ENCODE measurements around the gene BANK1.

The BANK1 gene

DNA sequence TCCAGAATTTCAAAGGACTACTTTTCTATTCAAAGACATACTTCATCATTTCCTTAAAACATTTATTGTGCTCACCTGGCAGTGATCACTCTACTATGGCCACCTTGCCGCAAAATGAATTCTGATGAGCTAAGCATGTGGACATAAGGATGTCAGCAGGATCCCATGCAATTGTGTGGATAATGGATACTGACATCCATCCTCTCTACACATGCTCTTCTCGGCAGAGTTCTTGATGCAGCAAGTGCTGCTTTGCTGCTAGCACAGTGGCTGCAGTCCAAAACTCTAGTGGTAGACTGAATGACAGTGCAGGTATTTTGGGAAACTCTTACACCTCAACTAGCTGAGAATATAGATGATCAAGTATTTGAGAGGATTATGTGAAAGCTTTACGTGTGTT, 168.0 kb downstream of the BANK1 start:
- DNase-seq (ENCODE audit: low read depth in 2 of 2) = no peak

DNA sequence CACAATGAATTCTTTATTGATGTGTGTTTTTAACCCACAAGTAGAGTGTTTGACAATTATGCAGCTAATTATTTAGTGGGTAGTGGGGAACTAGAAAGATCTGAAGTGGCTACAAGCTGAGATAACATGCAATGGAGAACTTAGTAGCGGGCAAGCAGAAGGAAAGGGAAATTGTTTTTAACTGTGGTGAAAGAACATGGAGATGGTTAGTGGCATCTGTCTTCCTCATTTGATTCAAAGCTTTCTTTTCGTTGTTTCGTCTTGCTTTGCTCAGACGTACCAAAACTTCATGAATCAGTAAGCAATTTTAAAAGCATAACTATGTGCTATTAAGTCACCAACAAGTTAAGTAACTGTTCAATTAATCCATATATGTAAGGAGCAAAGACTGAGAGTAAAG, 169.9 kb downstream of the BANK1 start:
- no peak for DNase-seq (ENCODE audit: low read depth in 2 of 2)

DNA sequence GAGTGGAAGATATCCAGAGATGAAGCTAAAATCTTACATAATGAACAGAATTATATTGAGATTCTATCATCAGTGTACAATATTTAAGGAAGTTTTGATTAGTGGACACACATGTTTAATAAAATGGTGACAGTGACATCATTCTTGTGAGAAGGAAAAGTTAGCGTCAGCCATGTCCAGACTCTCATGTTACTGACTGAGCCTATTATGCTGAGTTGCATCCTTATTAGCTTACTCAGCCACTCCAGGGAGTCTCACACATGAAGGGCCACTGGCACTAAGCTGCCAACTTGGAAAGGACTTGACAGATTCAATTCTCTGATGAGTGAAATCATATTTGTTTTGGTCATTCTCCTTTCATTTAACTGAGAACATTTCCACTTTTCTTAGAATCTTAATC, 170.6 kb downstream of the BANK1 start:
- DNase-seq (ENCODE audit: low read depth in 2 of 2) = no peak

DNA sequence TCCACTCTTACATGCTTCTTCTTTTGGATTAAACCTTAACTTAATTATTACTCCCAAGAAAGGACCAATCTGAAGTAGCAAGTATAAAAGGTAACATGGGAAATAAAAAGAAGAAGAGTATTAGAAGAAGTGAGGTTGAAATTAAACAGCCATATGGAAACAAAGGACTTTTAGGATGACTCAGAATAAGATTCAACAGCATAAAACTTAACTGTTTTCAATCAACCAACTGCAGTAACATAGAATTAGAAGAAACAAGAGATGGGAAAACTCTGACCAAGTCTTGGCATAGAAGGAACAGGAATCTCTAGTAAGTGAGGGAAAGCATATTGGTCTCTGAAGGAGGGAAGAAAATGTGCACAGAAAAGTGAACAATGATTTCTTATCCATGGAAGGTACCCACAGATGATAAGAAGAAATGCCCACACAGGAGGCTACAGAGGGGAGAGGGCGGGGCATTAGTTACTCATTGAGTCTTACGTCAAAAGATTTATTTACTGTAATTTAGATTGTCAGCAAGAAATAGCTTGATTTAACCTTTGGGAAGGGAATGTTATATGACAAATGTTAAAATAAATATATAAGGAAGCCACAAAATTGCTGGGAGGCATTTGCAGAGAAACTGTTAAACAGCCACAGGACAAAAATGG, 177.3 kb downstream of the BANK1 start:
- no peak for DNase-seq (ENCODE audit: low read depth in 2 of 2)

DNA sequence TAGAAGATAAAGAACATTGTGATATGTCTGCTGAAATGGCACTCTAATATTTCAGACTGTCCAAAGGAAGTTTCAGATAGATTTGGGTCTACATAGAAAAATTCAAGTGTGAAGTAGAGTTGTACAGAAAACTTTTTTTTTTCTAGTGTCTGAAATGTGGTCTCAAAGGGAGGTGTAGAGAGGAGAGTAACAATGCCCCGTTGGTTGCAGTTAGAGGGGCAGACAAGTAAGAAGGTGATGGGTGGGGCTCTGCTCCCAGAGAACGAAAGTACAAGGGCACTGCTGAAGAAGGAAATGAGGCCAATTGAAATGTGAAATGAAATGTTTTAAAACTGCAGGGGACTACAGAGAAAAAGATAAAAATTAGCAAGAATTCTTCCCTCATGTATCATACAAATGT, 177.8 kb downstream of the BANK1 start:
- no peak for DNase-seq (ENCODE audit: low read depth in 2 of 2)

DNA sequence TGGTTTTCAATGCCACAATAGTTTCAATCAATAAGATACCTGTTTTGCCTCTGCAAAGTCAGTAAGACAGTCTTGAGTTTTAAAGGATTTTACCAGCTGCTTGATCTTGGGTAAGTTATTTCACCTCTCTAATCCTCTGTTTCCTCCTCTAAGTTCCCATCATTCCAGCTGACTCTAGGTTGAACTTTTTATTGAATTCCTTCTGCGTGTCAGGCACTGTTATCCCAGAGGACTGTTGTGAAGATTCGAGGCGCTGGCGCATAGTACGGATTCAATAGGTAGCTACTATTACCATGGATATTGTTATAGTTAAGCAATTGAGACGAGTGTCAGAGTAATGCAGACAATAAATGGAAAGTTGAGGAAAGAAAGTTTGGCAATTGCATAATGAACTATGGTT, 179.4 kb downstream of the BANK1 start:
- DNase-seq (ENCODE audit: low read depth in 2 of 2) = no peak

DNA sequence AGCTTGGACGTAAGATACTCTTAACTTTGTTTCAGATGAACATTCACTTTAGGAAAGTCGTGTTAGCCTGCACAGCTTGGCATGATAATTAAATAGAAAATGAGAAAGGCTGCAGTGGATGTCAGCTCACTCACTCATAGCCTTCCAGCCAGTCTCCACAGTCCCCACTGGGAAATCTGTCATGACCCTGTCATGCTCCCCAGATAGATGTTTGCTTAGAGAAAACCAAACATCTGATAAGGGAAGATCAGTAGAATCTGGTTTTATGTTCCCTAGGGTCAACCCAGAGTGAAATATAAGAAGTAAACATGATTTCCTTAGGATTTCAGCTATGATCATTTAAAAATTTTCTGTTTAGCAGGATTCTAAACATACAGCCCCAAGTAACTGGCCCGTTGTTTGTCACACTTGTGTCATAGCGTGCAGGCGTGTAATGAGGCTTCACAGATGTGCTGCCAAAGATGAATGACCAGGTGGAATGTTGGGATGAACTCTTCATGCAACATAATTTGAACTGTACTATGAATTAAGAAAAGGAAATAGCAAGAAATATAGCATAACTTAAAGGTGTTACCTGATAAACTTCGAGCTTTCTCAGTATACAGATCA, 180.1 kb downstream of the BANK1 start:
- DNase-seq (ENCODE audit: low read depth in 2 of 2) = no peak

DNA sequence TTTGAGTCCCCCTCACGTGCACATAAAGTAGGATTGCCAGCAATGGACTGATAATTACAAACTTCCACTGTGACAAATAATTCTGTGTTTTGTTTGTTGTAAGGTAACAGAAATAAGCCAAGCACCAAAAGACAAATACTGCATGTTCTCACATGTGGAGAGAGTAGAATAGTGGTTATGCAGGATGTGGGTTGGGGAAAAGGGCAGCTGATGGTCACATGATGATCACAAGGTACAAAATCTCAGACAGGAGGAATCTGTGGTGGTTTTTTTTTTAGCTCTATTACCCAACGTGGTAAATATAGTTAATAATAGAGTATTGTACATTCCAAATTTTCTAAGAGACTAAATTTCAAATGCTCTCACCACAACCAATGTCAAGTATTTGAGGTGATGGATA, 182.3 kb downstream of the BANK1 start:
- no peak for DNase-seq (ENCODE audit: low read depth in 2 of 2)

DNA sequence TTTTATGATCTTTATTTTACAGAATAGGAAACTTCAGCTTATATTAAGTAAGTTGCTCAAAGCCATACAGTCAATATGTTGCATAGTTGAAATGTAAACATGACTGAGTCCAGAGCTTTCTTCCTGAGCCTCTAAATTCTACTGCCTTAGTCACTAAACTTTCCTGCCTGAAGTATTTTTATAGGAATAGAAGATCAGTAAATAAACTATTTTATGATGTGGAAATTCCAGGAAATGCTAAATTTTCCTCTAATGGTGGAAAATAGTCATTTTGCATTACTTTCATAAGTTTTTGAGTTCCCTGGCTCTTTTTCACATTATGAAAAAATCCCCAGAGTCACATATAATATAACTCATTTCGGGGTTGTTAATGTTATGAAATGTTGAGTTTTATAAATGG, 182.8 kb downstream of the BANK1 start:
- DNase-seq (ENCODE audit: low read depth in 2 of 2) = no peak

DNA sequence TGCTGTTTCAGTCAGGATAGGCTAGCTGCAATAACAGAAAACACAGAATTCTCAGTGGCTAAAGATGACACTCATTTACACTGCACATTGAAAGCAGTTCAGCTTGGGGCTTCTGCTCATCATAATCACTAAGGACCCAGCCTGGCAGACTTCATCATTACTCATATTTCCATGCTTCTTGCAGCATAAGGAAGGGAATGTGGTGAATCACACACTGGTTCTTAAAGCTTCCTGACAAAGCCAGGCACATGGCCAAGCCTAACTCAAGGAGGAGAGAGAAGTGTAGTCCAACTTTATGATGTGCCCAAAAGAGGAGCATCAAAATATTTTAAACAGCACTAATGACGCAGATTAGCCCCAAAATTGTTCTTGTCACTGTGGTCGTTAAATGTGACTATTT, 186.5 kb downstream of the BANK1 start:
- no peak for DNase-seq (ENCODE audit: low read depth in 2 of 2)

DNA sequence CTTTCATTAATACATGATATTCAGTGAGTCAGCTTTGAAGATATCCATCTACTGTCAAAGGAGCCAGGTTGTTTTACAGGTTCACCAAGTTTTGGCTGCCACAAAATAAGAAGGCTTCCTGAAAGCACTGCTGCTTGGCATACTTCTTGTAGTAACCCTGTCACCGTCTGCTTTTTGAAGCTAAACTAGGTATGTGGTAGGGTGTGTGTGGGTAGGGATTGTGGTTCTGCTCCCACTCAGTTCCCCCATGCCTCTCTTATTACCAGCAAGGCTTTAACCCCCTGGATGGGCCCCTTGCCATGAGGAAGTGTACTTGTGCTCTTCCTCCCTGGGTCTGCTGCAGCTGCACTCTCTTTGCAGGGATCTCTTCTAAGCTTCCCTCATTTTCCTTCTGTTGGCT, 191.2 kb downstream of the BANK1 start:
- DNase-seq (ENCODE audit: low read depth in 2 of 2) = no peak

DNA sequence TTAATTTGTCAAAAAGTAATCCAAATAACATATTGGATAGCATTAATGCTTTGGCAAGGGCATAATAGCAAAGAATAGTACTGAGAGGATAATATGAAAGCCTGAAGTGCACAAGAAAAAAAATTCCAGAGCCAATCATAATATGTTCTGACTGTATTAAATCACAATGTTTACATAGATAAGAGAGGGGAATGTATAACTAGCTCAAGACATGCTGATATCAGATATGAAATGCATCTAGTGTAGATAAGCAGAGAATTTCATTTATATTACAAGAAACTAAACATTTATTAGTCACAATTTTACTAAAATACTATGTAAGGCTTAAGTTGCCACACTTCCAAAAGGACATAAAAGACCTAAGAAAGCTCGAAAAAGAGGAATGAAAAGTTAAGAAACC, 193.3 kb downstream of the BANK1 start:
- no peak for DNase-seq (ENCODE audit: low read depth in 2 of 2)

DNA sequence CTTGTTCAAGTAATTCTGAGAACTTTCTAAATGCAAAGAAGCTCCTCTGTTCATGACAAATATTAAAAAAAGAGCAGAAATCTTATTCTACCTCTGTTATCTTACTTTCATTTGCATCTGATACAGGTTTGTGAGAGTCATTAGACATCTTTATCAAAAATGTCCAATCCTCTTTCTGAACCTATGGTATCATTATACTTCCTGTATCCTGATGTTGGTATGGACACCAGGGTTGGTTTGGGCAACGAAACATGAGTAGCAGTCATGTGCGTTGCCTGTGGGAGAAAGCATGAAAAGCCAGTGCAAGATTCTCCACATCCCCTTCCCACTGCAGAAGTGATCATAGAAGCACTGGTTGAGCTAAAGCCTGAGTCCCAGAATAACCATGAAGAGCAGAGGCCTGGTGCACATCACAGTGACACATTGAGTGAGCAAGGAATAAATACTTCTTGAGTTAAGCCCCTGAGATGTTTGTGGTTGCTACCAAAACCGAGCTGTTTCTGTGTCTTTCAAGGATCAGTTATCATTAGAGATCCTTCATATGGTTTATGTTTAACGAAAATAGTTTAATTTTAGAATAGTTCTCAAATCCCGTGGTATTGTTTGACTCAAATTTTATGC, 197.2 kb downstream of the BANK1 start:
- DNase-seq (ENCODE audit: low read depth in 2 of 2) = no peak

DNA sequence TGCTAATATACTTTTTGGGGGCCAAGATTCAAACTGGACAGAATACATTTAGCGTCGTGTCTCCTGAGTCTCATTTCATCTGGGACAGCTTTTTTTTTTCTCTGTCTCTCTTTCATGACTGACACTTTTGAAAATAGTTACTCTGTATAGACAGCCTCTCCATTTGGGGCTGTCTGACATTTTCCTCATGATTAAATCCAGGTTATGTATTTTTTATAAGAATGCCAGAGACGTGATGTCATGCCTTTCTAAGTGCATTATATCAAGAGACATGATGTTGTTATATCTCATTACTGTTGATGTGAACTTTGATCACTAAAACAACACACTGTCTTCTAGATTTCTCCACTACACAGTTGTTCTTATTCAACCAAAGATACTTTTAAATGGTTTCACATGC, 199.0 kb downstream of the BANK1 start:
- no peak for DNase-seq (ENCODE audit: low read depth in 2 of 2)

DNA sequence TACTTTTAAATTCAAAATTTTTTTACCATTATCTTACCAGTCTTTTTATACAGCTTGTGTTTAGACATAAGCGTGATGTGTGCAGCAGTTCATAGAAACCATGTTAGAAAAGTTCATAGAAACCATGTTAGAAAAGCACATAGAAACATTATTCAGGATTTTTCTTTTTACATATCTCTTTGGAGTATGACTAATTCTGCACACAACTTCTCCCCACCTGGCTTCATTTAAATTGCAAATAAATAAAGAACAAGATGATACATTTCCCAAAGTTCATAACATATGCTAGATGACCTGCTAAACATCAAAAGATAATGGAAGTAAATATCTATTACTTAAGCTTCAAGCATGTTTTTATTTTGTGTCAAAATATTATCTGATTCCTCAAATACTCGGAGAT, 201.9 kb downstream of the BANK1 start:
- no peak for DNase-seq (ENCODE audit: low read depth in 2 of 2)

DNA sequence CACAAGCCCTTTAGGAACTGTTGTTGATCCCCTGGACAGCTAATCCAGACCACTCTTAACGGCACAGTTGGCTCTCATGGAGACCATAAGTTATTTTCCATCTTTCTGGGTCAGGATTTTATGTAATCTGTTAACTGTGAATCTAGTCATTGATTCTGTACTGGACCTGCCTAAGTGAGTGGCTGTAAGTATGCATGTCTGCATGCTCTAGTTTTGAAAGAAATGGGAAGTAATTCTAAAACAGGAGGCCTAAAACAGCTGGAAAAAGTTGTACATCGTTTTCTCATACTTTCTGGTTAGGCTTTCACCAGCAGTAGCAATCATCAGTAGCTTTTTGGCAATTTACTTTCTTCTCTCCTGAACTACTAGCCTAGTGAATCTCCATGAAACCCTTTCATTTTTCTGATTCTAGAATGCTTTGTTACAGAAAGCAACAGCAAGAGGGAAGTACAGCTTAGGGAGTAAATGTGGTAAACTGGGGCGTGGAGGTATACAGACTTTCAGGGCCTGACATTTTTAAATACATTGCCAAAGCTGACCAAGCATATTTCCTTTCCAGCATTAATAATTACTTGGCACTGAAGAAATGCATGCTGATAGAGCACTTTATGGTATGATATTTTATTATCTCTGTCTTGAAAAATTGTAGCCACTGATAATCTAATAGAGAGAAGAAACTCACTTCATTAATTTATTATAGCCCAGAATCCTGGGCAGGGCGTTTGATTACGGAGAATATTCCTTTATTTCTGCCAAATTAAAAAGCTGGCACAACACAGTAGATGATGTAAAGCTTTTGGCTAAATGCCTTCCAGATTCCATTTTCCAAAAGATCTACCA, 202.7 kb downstream of the BANK1 start:
- no peak for DNase-seq (ENCODE audit: low read depth in 2 of 2)

DNA sequence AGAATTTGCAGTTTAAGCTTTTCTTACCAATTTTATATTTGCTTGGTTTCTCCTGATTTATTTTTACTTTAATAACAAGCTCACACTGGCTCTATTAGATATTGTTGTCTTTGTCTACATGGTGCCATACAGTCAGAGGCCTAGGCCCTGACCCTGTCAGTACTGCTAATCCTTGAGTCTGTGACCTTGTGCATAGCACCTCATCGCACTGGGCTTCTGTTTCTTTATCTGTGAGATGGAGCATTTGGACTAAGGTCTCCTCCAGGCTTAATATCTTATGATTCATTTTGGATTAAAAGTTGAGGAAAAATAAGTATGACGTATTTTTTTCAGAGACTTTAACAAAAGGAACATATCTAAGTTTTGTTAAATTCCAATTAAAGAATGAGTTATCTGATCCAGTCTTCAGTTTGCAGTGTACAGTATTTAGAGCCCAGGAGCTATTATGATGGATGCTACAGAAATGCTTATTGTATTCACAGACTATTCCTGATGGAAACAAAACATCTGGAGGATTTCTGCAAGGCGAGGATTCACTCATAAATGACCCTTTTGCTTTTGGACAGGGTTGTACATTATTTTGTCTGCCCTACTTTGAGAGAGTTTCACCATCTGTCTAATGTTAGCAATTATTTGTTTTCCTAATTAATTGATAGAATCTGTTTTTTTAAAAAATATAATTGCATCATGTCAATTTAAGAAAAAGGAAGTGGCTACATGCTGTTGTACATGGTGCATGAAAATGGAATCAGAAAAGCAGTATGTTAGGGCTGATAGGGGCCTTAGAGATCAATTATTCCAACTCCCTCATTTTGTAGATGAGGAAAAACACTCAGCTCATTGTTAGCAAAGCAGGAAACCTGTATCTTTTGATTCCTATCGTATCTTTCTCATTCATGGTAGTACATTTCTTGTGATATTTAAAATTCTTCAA, 203.6 kb downstream of the BANK1 start:
- DNase-seq (ENCODE audit: low read depth in 2 of 2) = no peak

DNA sequence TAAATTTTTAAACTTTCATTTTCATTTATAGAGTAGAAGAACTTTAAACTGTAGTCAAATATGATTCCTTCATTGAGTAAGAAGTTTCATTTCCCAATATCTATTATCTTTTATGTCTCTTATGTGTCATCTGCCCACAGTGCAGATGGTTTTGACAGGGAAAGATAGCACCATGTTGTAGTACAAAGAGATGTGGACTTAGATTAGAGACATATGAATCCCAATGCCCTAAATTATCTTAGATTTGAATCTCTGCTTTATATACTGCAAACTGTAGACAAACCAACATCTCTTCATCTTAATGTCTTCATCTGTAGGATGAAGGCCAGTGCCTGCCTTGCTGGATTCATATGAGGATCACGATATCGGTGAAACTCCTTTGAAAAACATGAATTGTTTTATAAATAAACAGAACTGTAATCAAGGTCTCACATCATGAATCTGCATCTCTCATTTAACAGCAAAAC, 217.5 kb downstream of the BANK1 start:
- DNase-seq (ENCODE audit: low read depth in 2 of 2) = no peak

DNA sequence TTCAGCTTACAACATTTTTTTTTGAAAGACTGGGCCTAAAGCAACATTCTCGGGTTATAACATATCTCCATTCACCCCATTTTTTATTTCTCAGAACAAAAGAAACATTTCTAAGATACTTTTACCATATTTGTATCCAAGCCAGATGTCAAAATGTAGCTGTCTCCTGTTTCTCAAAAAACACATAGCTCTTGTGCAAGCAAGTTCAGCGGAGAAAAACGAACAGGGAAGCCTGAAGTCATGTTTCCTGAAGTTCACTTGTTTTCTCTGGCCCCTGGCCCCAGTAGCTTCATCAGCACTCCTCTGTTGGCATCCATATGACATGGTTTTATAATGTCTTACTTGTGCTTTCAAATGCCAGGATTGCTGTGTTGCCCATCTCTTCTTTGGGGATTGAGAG, 218.2 kb downstream of the BANK1 start:
- DNase-seq (ENCODE audit: low read depth in 2 of 2) = no peak

DNA sequence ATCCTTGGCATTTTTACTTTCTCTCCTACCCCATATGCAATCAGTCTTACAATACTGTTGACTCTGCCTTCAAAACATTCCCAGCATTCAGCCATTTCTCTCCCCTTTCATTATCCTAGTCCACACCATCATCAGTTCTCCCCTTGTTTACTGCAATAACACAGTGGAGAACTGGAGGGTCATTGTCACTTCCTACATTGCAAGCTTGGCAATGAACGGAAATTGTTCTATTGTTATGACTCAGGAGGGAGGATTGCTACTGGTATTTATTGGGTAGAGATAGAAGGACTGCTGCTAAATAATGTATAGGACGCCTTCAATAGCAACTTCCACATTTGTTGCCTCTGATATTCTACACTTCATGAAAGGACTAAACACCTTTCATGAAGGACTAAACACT, 231.8 kb downstream of the BANK1 start:
- DNase-seq (ENCODE audit: low read depth in 2 of 2) = no peak

DNA sequence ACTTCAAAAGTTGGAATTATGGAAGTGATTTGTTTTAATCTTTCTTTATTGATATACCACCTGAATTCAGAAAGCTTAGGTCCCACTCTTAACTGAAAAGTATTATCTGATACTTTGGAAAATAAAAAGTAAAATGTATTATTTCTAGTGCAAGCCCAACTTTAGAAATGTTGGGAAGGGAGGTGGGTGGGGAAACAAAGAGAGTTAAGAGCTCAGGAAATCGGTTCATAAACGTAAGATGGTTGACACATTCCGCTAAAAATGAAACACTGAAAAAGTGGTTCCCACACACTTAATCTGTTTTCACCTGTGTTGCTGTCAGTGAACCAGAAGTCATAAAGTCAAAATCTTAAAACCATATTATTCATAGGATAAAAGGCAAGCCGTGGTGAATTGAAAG, 237.4 kb downstream of the BANK1 start:
- DNase-seq (ENCODE audit: low read depth in 2 of 2) = no peak

DNA sequence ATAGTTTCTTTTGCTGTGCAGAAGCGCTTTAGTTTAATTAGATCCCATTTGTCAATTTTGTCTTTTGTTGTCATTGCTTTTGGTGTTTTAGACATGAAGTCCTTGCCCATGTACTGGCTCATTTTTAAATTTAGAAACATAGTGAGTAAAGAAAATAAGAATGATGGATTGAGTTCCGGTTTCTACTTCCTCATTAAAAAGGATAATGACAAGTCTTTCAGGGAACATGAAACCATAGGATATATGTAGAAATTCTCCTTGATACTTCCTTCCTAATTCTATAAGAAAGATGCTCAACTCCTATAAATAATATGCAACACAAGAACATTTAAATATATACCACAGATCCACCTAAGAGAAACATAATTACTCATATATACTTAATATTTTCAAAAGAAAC, 240.9 kb downstream of the BANK1 start:
- no peak for DNase-seq (ENCODE audit: low read depth in 2 of 2)
